ENCODE measurements around the gene ZNF263.
A peak's percentile ranks its signal among the peaks of the same experiment; 100 is the strongest.

The ZNF263 gene

DNA sequence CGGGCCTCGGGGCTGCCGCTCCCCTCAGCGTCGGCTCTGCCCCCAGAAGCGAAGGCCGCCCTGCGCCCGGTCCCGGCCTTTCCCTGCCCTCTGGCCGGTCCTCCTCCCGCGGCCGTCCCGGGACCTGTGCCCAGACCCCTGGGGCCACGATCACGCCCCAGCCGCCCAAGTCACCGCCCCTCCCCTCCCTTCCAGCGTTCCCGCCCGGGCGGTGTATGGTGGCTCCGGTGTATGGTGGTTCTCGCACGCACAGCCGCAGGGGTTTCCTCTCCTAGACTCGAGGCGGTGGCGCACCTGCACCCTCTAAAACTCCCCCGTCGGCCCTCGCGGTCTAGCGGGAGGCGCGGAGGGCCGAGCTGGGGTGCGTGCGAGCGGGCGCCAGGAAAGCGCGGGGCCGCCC is 11.9 kb downstream of the ZNF263 start:
- DNase-seq (ENCODE audit: low spot score), result no peak
- in situ Hi-C loops (cut with MboI; ENCODE audit: low sequenced_read_pairs, unreplicated experiment), result no loop called here
- TF ChIP-seq, protein P1, sequence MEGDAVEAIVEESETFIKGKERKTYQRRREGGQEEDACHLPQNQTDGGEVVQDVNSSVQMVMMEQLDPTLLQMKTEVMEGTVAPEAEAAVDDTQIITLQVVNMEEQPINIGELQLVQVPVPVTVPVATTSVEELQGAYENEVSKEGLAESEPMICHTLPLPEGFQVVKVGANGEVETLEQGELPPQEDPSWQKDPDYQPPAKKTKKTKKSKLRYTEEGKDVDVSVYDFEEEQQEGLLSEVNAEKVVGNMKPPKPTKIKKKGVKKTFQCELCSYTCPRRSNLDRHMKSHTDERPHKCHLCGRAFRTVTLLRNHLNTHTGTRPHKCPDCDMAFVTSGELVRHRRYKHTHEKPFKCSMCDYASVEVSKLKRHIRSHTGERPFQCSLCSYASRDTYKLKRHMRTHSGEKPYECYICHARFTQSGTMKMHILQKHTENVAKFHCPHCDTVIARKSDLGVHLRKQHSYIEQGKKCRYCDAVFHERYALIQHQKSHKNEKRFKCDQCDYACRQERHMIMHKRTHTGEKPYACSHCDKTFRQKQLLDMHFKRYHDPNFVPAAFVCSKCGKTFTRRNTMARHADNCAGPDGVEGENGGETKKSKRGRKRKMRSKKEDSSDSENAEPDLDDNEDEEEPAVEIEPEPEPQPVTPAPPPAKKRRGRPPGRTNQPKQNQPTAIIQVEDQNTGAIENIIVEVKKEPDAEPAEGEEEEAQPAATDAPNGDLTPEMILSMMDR (IDR thresholded peaks at IDR 0.05; ENCODE audit: borderline replicate concordance, control extremely low read depth, extremely low read depth, insufficient read depth, missing control alignments), result no peak

DNA sequence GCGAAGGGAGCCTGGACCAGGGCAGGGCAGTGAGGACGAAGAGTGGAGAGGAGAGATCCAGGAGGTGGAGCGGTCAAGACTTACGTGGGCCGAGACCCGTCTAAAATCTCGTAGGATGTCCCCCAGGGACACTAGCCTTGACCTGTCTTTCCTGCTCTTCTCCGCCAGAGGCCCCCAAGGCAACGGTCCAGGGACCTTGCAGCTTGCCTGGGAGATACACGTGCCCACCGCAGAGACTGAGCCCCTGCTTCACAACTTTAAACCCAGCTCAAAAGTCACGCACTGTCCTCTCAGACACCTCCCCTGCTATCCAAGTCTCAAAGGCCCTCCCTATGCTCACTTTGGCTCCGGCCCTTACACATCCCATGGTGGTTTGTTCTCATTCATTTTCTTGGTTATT is 12.5 kb downstream of the ZNF263 start:
- DNase-seq (ENCODE audit: low spot score), result no peak
- in situ Hi-C loops (cut with MboI; ENCODE audit: low sequenced_read_pairs, unreplicated experiment), result no loop called here

DNA sequence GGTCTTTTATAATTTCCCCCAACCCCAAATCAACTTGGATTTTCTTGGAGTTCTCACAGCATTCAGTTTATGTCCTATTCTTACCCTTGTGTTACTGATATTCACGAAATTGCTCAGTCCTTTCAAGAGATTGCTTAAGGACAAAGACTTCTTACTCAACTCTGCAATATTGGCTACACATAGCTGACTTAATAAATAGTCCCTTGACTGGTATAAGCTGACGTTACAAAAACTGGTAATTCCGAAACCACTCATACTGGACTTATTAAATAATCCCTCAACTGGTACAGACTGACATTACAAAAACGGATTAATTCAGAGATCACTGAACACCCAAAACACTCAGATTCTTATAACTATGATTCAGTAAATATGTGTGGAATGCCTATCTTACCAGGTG is 21.1 kb downstream of the ZNF263 start:
- TF ChIP-seq, protein P1 (IDR thresholded peaks at IDR 0.05; ENCODE audit: borderline replicate concordance, control extremely low read depth, extremely low read depth, insufficient read depth, missing control alignments), result no peak

More for the DNA sequence above, 12.5 kb downstream of the ZNF263 start:
- TF ChIP-seq, protein P1 (IDR thresholded peaks at IDR 0.05; ENCODE audit: borderline replicate concordance, control extremely low read depth, extremely low read depth, insufficient read depth, missing control alignments), result no peak

DNA sequence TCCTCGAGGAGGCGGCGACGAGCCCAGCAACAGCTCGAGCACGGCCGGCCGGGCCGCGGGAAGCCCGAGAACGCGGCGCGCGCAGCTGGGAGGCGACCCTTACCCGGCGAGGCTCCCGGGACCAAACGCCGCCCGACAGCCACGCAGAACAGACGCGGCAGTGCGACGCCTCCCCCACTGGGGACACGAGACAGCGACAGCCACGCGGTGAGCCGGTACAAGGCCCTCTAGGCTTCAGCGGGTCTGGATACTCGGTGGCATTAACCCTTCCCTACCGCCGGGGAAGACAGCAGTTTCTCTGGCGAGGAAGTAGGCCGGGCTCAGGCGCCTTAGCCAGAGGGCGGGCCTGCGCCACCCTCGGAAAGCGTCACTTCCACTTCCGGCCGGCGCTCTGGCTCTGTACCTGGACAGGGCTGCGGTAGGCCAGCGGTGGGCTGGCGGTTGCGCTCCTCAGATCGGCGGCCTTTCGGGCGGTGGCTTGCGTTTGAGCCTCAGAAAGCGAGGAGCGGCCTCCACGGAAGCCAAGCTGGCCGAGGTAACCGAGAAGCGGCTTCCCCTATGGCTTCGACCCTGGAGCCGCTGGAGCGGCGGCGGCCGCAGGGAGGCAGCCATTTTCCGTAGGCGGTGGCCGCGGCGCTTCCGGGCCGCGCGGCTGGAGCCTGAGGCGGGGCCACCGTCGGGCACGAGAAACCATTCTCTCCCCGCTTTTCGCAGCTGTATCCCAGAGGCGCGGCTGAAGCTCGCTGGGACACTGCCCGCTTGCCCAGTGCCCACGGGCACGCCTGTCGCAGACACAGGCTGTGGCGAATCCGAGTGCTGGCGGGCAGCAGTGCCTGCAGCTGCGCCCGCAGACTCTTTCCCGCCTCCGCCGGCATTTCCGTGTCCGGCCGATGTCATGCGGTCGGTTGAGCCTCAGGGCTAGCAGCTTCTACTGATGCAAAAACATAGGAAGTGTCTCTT is 22.1 kb downstream of the ZNF263 start, which contains the start of the genes TIGD7 and ZNF75A:
Gene TIGD7 (minus strand): TSS at position 322 of the 960 bp plus-strand sequence. CDS start 4,816 bp downstream, outside the sequence.
Gene ZNF75A (plus strand): TSS at position 389 of the 960 bp plus-strand sequence. CDS start 2,932 bp downstream, outside the sequence.
- TF ChIP-seq, protein P1 (IDR thresholded peaks at IDR 0.05; ENCODE audit: borderline replicate concordance, control extremely low read depth, extremely low read depth, insufficient read depth, missing control alignments), result no peak
- DNase-seq (ENCODE audit: low spot score), result peak; percentile 93
- in situ Hi-C loops (cut with MboI; ENCODE audit: low sequenced_read_pairs, unreplicated experiment), result no loop called here

More for the DNA sequence above, 21.1 kb downstream of the ZNF263 start:
- DNase-seq (ENCODE audit: low spot score), result no peak
- in situ Hi-C loops (cut with MboI; ENCODE audit: low sequenced_read_pairs, unreplicated experiment), result no loop called here

DNA sequence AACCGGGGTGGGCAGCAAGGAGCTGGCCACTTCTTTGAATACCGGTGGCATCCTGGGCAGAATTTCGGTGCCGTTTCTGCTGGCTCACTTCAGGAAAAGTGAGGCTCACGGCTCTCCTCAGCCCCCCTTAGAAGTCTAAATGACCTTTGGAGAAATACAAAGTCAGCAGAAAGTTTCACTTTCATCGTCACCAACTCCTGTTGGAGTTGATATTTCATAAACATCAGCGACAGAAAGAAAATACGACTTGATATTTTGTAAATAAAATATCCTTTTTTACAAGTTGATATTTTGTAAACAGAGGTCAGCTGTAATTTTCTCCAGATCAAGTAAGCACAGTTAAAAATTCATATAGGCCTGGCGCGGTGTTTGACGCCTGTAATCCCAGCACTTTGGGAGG is 22.8 kb downstream of the ZNF263 start:
- in situ Hi-C loops (cut with MboI; ENCODE audit: low sequenced_read_pairs, unreplicated experiment), result no loop called here
- TF ChIP-seq, protein P1 (IDR thresholded peaks at IDR 0.05; ENCODE audit: borderline replicate concordance, control extremely low read depth, extremely low read depth, insufficient read depth, missing control alignments), result no peak
- DNase-seq (ENCODE audit: low spot score), result no peak

DNA sequence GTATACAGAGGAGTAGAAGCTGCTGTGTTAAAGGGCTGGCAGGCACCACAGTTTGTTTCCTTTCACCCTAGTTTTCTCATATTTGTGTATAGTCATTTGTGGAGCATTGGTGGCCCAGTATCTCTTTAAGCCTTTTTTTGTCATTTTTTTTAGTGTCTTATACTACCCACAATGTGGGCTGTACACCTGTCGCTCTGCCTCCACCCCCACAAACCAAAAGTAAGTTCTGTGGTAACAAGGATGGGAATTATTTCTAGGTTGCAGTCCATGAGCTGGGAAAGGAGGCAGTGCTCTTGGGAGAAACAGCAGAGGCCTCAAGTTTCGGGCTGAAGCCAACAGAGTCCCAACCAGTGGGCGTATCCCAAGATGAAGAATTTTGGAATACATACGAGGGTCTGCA is 28.2 kb downstream of the ZNF263 start:
- DNase-seq (ENCODE audit: low spot score), result no peak
- TF ChIP-seq, protein P1 (IDR thresholded peaks at IDR 0.05; ENCODE audit: borderline replicate concordance, control extremely low read depth, extremely low read depth, insufficient read depth, missing control alignments), result no peak
- in situ Hi-C loops (cut with MboI; ENCODE audit: low sequenced_read_pairs, unreplicated experiment), result no loop called here

Measured in GM13976 (cell line).